Posterior vena cava (tissue), 2 donors: ENCODE results near the gene HRG. TPM values are rescaled to one million over a fixed set of nuclear protein-coding genes. Genes with fewer than 3 reads are reported as not detected.
"Not testable (repeated sequence)": the region's sequence is repeated elsewhere in the genome, so short reads cannot be mapped to it uniquely, and the experiment has no call there.

Source experiments
- DNase-seq: peaks from one replicate; pipeline ENCODE4 v3.0.0-alpha.2; 2020; ENCODE audit warnings: low spot score
- intact Hi-C, 2 donors: fragments of 100-400 bp; cut with DNase I; formaldehyde crosslinking; loops; one replicate each; pipeline versions ENCODE4 v1.14.1 to v1.14.2; 2022 to 2023
- total RNA-seq, 2 donors: library from RNA; stranded (reverse); fragmentation: NEBNext Ultra II Directional; extraction: Animal tissue kit (Norgen Biotek cat#: 25700); gene quantifications; one replicate each; pipeline ENCODE4 v1.2.1, GENCODE V29; 2021
- donor health status: DM: yes; HTN: yes; CAD: no.
- donor health status: DM: yes; HTN: yes; CAD: no.

HRG gene
- total RNA-seq, 2 donors from 2014 or later: not detected

DNA sequence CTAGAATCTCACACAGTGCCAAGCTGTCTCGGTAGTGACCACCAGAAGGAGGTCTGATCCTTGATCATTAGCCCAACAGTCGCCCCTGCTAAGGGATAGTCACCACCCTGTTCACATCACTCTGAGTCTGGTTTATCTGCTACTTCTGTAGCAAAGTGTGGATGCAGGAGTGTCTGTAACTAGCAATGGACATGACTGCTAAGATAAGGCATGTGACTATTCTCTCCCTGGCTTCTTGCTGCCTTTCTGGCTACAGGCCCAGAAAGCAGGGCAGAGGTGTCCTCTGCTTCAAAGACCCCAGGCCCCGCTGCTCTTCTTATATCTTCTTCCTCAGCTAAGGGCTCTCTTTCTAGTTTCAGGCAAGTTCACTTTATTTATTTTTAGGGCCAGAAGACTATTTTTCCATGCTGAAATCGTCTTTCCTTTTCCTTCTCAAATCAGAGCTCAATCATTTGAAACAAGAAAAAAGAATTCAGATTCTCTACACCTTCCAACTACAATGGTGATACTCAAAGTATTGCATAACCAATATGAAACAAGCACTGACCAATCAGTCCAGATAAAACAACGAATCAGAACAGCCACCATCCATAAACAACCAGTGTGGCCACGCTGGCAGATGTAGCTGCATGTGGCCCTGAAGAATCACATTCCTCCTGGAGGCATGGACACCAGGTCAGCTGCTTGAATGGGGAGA, 43.3 kb downstream of the HRG start:
- no peak for DNase-seq
- intact Hi-C loops: no loop called here

GRCh38 chr3:186710694-186711093, 44.9 kb downstream of the HRG start:
- intact Hi-C loops, DNase-seq: not testable (repeated sequence)

- intact Hi-C loops: no loop called here
Measured at GRCh38 chr3:186713499-186713898, 47.7 kb downstream of the HRG start.

GRCh38 chr3:186717039-186717457, 51.2 kb downstream of the HRG start, which contains the start of gene KNG1:
TSS of gene KNG1 (plus strand) at chr3:186717359. CDS start at chr3:186717543, 184 bp downstream.
- DNase-seq: no peak
- intact Hi-C loops: no loop called here

More at GRCh38 chr3:186713499-186713898, 47.7 kb downstream of the HRG start:
- DNase-seq: no peak

DNA sequence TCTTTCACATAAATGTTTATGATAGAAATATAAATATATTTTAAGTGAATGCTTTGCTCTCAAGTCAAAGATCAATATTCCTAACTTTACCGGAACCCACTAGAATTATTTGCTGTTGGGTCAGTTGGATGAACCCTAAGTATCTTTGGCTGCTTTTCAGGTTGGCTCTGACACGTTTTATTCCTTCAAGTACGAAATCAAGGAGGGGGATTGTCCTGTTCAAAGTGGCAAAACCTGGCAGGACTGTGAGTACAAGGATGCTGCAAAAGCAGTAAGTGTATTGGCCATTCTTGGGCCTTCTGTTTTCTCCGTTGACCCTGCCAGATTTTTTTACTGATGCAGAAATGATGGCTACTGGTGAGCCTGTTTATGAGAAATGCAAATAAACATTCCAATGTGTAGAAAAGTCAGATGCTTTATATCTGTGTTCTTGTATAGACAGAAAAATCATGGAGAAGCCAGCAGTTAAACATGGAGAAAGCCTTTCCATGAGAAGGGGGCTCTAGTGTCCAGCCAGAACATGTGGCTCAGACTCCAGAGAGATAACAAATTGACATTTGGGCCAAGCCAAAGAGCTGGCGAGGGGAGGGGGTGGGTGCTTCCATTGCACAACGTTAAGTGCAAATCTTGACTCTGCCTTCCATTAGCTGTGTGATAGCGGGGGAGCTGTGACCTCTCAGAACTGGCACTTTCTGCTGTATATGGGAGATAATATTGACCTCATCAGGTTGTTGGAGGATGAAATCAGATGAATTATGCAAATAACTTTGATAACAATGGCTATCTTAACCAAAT, 54.3 kb downstream of the HRG start:
- intact Hi-C loops: no loop called here
- no peak for DNase-seq

GRCh38 chr3:186722457-186722856, 56.6 kb downstream of the HRG start:
- intact Hi-C loops: no loop called here
- no peak for DNase-seq

- DNase-seq: no peak
- intact Hi-C loops: no loop called here
Measured at GRCh38 chr3:186724911-186725310, 59.1 kb downstream of the HRG start.

Other genes with a start within 250 kb of the HRG start
- gene CRYGS, start 121.6 kb upstream of the HRG start, total RNA-seq: 1 to 10 TPM; 1.9 to 2.8 TPM
- gene TBCCD1, start 98.7 kb upstream of the HRG start, total RNA-seq: 1 to 10 TPM; 6.6 to 9.2 TPM
- 10 to 100 TPM; 37.0 to 39.5 TPM for gene DNAJB11, start 95.3 kb upstream of the HRG start, total RNA-seq
- gene AHSG, start 53.0 kb upstream of the HRG start, total RNA-seq: not detected
- gene FETUB, start 25.6 kb upstream of the HRG start, total RNA-seq: under 1 TPM; 0.79 to 0.90 TPM
- gene KNG1, start 51.3 kb downstream of the HRG start, total RNA-seq: under 1 TPM in 1 of 2 donors, not detected in 1; 0.14 TPM
- 100 to 1,000 TPM; 263 to 283 TPM for gene EIF4A2, start 117.6 kb downstream of the HRG start, total RNA-seq
- 10 to 100 TPM; 10.9 to 12.4 TPM for gene RFC4, start 140.5 kb downstream of the HRG start, total RNA-seq
- gene ADIPOQ, start 176.7 kb downstream of the HRG start, total RNA-seq: 1 to 10 TPM; 1.5 to 1.9 TPM